ENCODE data around the gene COG5. TPM values are rescaled to one million over a fixed set of nuclear protein-coding genes. Genes with fewer than 3 reads are reported as not detected.

The COG5 gene
- total and polyA plus RNA-seq, 9 of the 15 experiments (the other 6 are each of a cell fraction or from before 2014, with no cell fraction given) = 15.3 to 75.1 (median 56.4) TPM

DNA sequence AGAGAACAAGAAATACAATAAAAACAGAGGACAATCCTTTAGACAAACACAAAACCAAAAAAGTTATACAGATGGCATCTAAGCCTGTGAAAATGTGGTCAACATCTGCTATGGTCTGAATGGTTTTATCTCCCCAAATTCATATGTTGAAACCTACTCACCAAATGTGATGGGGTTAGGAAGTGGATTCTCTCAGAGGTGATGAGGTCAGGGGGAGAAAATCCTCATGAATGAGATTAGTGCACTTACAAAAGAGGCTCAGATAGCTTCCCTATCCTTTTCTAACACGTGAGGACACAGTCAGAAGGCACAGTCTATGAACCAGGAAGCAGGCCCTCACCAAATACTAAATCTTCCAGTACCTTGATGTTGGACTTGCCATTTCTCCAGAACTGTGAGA lies 241.7 kb downstream of the COG5 start (continued):
- TF ChIP-seq, protein P1, sequence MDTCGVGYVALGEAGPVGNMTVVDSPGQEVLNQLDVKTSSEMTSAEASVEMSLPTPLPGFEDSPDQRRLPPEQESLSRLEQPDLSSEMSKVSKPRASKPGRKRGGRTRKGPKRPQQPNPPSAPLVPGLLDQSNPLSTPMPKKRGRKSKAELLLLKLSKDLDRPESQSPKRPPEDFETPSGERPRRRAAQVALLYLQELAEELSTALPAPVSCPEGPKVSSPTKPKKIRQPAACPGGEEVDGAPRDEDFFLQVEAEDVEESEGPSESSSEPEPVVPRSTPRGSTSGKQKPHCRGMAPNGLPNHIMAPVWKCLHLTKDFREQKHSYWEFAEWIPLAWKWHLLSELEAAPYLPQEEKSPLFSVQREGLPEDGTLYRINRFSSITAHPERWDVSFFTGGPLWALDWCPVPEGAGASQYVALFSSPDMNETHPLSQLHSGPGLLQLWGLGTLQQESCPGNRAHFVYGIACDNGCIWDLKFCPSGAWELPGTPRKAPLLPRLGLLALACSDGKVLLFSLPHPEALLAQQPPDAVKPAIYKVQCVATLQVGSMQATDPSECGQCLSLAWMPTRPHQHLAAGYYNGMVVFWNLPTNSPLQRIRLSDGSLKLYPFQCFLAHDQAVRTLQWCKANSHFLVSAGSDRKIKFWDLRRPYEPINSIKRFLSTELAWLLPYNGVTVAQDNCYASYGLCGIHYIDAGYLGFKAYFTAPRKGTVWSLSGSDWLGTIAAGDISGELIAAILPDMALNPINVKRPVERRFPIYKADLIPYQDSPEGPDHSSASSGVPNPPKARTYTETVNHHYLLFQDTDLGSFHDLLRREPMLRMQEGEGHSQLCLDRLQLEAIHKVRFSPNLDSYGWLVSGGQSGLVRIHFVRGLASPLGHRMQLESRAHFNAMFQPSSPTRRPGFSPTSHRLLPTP (IDR thresholded peaks at IDR 0.05; ENCODE audit: borderline replicate concordance, extremely low read depth, insufficient read length) = no peak
- TF ChIP-seq KAT7 (CRISPR knock-in tag; IDR thresholded peaks at IDR 0.05; ENCODE audit: borderline replicate concordance) (no peak), MEIS2 (IDR thresholded peaks at IDR 0.05; ENCODE audit: partially characterized antibody) (peak; percentile 33), PML (IDR thresholded peaks at IDR 0.05; ENCODE audit: low read length) (peak; percentile 56; the same call in 1 of the 2 replicates), ZNF561 (CRISPR knock-in tag; conservative IDR thresholded peaks at IDR 0.05) (no peak), TEAD1 (CRISPR knock-in tag; IDR thresholded peaks at IDR 0.05) (no peak), ZNF253 (CRISPR knock-in tag; conservative IDR thresholded peaks at IDR 0.05) (no peak), ELF1 (tag; IDR thresholded peaks at IDR 0.05) (peak; percentile 44; the same call in 1 of the 2 replicates), PRPF4 (IDR thresholded peaks at IDR 0.05; ENCODE audit: insufficient read depth, low read depth, low read length, poor library complexity, severe bottlenecking) (no peak), ZNF143 (CRISPR knock-in tag; IDR thresholded peaks at IDR 0.05) (no peak)
- TF ChIP-seq, protein P2, sequence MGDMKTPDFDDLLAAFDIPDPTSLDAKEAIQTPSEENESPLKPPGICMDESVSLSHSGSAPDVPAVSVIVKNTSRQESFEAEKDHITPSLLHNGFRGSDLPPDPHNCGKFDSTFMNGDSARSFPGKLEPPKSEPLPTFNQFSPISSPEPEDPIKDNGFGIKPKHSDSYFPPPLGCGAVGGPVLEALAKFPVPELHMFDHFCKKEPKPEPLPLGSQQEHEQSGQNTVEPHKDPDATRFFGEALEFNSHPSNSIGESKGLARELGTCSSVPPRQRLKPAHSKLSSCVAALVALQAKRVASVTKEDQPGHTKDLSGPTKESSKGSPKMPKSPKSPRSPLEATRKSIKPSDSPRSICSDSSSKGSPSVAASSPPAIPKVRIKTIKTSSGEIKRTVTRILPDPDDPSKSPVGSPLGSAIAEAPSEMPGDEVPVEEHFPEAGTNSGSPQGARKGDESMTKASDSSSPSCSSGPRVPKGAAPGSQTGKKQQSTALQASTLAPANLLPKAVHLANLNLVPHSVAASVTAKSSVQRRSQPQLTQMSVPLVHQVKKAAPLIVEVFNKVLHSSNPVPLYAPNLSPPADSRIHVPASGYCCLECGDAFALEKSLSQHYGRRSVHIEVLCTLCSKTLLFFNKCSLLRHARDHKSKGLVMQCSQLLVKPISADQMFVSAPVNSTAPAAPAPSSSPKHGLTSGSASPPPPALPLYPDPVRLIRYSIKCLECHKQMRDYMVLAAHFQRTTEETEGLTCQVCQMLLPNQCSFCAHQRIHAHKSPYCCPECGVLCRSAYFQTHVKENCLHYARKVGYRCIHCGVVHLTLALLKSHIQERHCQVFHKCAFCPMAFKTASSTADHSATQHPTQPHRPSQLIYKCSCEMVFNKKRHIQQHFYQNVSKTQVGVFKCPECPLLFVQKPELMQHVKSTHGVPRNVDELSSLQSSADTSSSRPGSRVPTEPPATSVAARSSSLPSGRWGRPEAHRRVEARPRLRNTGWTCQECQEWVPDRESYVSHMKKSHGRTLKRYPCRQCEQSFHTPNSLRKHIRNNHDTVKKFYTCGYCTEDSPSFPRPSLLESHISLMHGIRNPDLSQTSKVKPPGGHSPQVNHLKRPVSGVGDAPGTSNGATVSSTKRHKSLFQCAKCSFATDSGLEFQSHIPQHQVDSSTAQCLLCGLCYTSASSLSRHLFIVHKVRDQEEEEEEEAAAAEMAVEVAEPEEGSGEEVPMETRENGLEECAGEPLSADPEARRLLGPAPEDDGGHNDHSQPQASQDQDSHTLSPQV (IDR thresholded peaks at IDR 0.05) = peak; percentile 31; the same call in 1 of the 2 replicates
- TF ChIP-seq, protein P3, sequence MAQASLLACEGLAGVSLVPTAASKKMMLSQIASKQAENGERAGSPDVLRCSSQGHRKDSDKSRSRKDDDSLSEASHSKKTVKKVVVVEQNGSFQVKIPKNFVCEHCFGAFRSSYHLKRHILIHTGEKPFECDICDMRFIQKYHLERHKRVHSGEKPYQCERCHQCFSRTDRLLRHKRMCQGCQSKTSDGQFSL (CRISPR knock-in tag; IDR thresholded peaks at IDR 0.05) = no peak
- TF ChIP-seq, protein P3 (tag; IDR thresholded peaks at IDR 0.05) = no peak
- TF ChIP-seq, protein P4, sequence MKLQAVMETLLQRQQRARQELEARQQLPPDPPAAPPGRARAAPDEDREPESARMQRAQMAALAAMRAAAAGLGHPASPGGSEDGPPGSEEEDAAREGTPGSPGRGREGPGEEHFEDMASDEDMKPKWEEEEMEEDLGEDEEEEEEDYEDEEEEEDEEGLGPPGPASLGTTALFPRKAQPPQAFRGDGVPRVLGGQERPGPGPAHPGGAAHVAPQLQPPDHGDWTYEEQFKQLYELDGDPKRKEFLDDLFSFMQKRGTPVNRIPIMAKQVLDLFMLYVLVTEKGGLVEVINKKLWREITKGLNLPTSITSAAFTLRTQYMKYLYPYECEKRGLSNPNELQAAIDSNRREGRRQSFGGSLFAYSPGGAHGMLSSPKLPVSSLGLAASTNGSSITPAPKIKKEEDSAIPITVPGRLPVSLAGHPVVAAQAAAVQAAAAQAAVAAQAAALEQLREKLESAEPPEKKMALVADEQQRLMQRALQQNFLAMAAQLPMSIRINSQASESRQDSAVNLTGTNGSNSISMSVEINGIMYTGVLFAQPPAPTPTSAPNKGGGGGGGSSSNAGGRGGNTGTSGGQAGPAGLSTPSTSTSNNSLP (IDR thresholded peaks at IDR 0.05; ENCODE audit: borderline replicate concordance, low read depth, low read length) = 0 out of 2 replicates have a peak, but pooled peaks have one; percentile 22
- TF ChIP-seq, protein P5, sequence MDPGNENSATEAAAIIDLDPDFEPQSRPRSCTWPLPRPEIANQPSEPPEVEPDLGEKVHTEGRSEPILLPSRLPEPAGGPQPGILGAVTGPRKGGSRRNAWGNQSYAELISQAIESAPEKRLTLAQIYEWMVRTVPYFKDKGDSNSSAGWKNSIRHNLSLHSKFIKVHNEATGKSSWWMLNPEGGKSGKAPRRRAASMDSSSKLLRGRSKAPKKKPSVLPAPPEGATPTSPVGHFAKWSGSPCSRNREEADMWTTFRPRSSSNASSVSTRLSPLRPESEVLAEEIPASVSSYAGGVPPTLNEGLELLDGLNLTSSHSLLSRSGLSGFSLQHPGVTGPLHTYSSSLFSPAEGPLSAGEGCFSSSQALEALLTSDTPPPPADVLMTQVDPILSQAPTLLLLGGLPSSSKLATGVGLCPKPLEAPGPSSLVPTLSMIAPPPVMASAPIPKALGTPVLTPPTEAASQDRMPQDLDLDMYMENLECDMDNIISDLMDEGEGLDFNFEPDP (CRISPR knock-in tag; IDR thresholded peaks at IDR 0.05) = no peak
